Keratinocyte (primary cell): ENCODE data around the gene CARMIL1. TPM values are rescaled to one million over a fixed set of nuclear protein-coding genes. Genes with fewer than 3 reads are reported as not detected.

Experiments used
- DNase-seq: peaks from one replicate; pipeline ENCODE4 v3.0.0-alpha.2; 2011; ENCODE audit warnings: low read depth, missing footprints, low spot score
- FAIRE-seq: peaks from 2 replicates; lab custom pipeline; 2011; peaks lifted over from hg19 to GRCh38; lab: Jason Lieb, UNC
- H2AFZ ChIP-seq: 2 replicates; pipeline ENCODE4 v1.6.0; 2012; ENCODE audit warnings: low read length, control low read depth, inconsistent platforms; ENCODE audit not compliant: control insufficient read depth
- H3K27ac ChIP-seq: 2 replicates; pipeline ENCODE4 v1.5.1; 2011; ENCODE audit warnings: low read length; ENCODE audit not compliant: control insufficient read depth, insufficient read depth
- H3K27me3 ChIP-seq: 3 replicates; pipeline ENCODE4 v1.6.0; 2011; ENCODE audit warnings: low read length; ENCODE audit not compliant: control insufficient read depth, insufficient read depth; ENCODE audit errors: extremely low read depth
- H3K36me3 ChIP-seq, 2 experiments: 2 replicates in 1 of 2; 3 replicates in 1 of 2; pipeline ENCODE4 v1.5.1; 2011; ENCODE audit warnings: low read length in 2 of 2, mild to moderate bottlenecking in 1 of 2; ENCODE audit not compliant: control insufficient read depth in 2 of 2, insufficient read depth in 2 of 2; ENCODE audit errors: extremely low read depth in 1 of 2
- H3K4me1 ChIP-seq: 3 replicates; pipeline ENCODE4 v1.5.1; 2011; ENCODE audit warnings: low read length; ENCODE audit not compliant: control insufficient read depth, insufficient read depth; ENCODE audit errors: extremely low read depth
- H3K4me2 ChIP-seq: 3 replicates; pipeline ENCODE4 v1.6.0; 2011; ENCODE audit warnings: low read depth, low read length; ENCODE audit not compliant: control insufficient read depth, insufficient read depth; ENCODE audit errors: extremely low read depth
- H3K4me3 ChIP-seq, 3 experiments: fragments of 200-600 bp in 1 of 3; sonication (generic) in 1 of 3; 2 replicates in 2 of 3; 3 replicates in 1 of 3; pipeline ENCODE4 v1.5.1; 2011 to 2016; ENCODE audit warnings: low read length in 3 of 3, mild to moderate bottlenecking in 3 of 3, control low read depth in 2 of 3, inconsistent platforms in 1 of 3, low read depth in 1 of 3, mixed read lengths in 1 of 3, mixed run types in 1 of 3, moderate library complexity in 1 of 3; ENCODE audit not compliant: control insufficient read depth in 2 of 3, insufficient read depth in 2 of 3; ENCODE audit errors: extremely low read depth in 1 of 3
- H3K79me2 ChIP-seq: 2 replicates; pipeline ENCODE4 v1.6.0; 2012; ENCODE audit warnings: low read length; ENCODE audit not compliant: control insufficient read depth, insufficient read depth
- H3K9ac ChIP-seq: 3 replicates; pipeline ENCODE4 v1.6.0; 2011; ENCODE audit warnings: low read length; ENCODE audit not compliant: control insufficient read depth, insufficient read depth; ENCODE audit errors: extremely low read depth
- H3K9me1 ChIP-seq: 3 replicates; pipeline ENCODE4 v1.6.0; 2011; ENCODE audit warnings: low read length; ENCODE audit not compliant: control insufficient read depth, insufficient read depth; ENCODE audit errors: extremely low read depth
- H3K9me3 ChIP-seq: 2 replicates; pipeline ENCODE4 v1.5.1; 2012; ENCODE audit warnings: low read depth, low read length; ENCODE audit not compliant: control insufficient read depth
- H4K20me1 ChIP-seq: 3 replicates; pipeline ENCODE4 v1.6.0; 2011; ENCODE audit warnings: low read length; ENCODE audit not compliant: control insufficient read depth, insufficient read depth; ENCODE audit errors: extremely low read depth
- EZH2 ChIP-seq: IDR thresholded peaks from one replicate; pipeline ENCODE4 v1.6.1; 2012; ENCODE audit warnings: inconsistent platforms, mild to moderate bottlenecking, low read length, moderate library complexity
- dilution Hi-C: fragments of 300-500 bp; cut with MboI; formaldehyde crosslinking; loops from one replicate; pipeline ENCODE4 v1.7.0; 2020; ENCODE audit warnings: low sequenced_read_pairs; ENCODE audit not compliant: extremely low pct_ligation_motif_present
- polyA plus RNA-seq, 5 experiments: library from polyadenylated mRNA; depleted of rRNA in 3 of 5; stranded (reverse) in 3 of 5; stranded (forward) in 1 of 5; unstranded in 1 of 5; fragments of >200 nt; gene quantifications; 1 replicate in 1 of 5; 2 replicates in 3 of 5; 3 replicates in 1 of 5; pipeline versions ENCODE4 v1.2.1 to v1.2.3, GENCODE V29; 2011 to 2012; ENCODE audit warnings: missing spikeins in 2 of 5, low read depth in 1 of 5, low replicate concordance in 1 of 5
- TF ChIP-seq, protein P1 (sequence below), 3 experiments: IDR thresholded peaks in 1 of 3; conservative IDR thresholded peaks in 1 of 3; optimal IDR thresholded peaks in 1 of 3; 2 replicates in 2 of 3; 3 replicates in 1 of 3; pipeline versions ENCODE3 to v1.5.1; 2011; ENCODE audit warnings: low read length in 3 of 3, mild to moderate bottlenecking in 3 of 3, moderate library complexity in 2 of 3, control low read depth in 1 of 3, inconsistent platforms in 1 of 3; ENCODE audit not compliant: insufficient read depth in 2 of 3; ENCODE audit errors: extremely low read depth in 1 of 3

Gene CARMIL1
- polyA plus RNA-seq, 1 donor (not counting 4 experiments of a cell fraction or from before 2014, with no cell fraction given) = 18.9 TPM

- Histone ChIP-seq H3K9me1 (no peaks in the 10 kb centered on the region), H3K27ac (no peak overlapping the region), H3K36me3 (no peaks in the 10 kb centered on the region), H4K20me1 (no peaks in the 10 kb centered on the region), H3K27me3 (no peaks in the 10 kb centered on the region), H3K79me2 (peaks cover 66% of the 10 kb centered on the region), H3K4me1 (no peaks in the 10 kb centered on the region), H3K4me2 (no peak overlapping the region), H2AFZ (no peak overlapping the region), H3K9ac (no peak overlapping the region), H3K4me3 (no peak overlapping the region), H3K9me3 (no peaks in the 10 kb centered on the region)
- no peak for FAIRE-seq
- dilution Hi-C loops = no loop called here
- no peak for DNase-seq
- TF ChIP-seq EZH2 = no peak
- TF ChIP-seq, protein P1, sequence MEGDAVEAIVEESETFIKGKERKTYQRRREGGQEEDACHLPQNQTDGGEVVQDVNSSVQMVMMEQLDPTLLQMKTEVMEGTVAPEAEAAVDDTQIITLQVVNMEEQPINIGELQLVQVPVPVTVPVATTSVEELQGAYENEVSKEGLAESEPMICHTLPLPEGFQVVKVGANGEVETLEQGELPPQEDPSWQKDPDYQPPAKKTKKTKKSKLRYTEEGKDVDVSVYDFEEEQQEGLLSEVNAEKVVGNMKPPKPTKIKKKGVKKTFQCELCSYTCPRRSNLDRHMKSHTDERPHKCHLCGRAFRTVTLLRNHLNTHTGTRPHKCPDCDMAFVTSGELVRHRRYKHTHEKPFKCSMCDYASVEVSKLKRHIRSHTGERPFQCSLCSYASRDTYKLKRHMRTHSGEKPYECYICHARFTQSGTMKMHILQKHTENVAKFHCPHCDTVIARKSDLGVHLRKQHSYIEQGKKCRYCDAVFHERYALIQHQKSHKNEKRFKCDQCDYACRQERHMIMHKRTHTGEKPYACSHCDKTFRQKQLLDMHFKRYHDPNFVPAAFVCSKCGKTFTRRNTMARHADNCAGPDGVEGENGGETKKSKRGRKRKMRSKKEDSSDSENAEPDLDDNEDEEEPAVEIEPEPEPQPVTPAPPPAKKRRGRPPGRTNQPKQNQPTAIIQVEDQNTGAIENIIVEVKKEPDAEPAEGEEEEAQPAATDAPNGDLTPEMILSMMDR (optimal IDR thresholded peaks at IDR 0.05 in 1 of 3, IDR thresholded peaks at IDR 0.05 in 1 of 3, conservative IDR thresholded peaks at IDR 0.05 in 1 of 3; ENCODE audit: extremely low read depth in 1 of 3, insufficient read depth in 2 of 3, low read length in 3 of 3) = no peak
Measured at GRCh38 chr6:25301362-25301761, 22.2 kb downstream of the CARMIL1 start.

DNA sequence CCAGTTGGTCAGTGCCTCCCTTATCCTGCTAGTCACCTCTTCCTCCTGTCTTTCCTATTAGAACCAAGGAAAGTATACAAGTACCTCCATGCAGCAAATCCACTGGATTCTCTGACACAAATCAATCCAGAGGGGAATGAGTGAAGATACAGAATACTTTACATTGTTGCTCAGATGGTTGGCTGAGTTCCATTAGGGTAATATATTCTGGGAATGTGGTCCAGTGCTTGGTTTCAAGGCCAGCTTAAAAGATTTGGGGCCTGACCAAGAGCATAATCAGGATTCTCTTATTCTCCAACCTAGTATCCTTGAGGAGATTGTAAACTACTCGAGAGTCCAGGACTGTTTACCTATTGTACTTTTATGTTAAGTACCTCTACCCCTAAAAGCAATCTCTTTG is 23.0 kb downstream of the CARMIL1 start:
- DNase-seq (no peak), FAIRE-seq (no peak)
- no peaks in the 10 kb centered on the region for H4K20me1 ChIP-seq
- no peaks in the 10 kb centered on the region for H3K27me3 ChIP-seq
- H3K9ac ChIP-seq = no peak overlapping the region
- no peaks in the 10 kb centered on the region for H3K36me3 ChIP-seq
- H3K4me1 ChIP-seq = no peaks in the 10 kb centered on the region
- no peak overlapping the region for H3K27ac ChIP-seq
- TF ChIP-seq, protein P1 (optimal IDR thresholded peaks at IDR 0.05 in 1 of 3, IDR thresholded peaks at IDR 0.05 in 1 of 3, conservative IDR thresholded peaks at IDR 0.05 in 1 of 3; ENCODE audit: extremely low read depth in 1 of 3, insufficient read depth in 2 of 3, low read length in 3 of 3) = no peak
- no peak for TF ChIP-seq EZH2
- no peak overlapping the region for H2AFZ ChIP-seq
- H3K79me2 ChIP-seq = peaks cover 64% of the 10 kb centered on the region
- no peaks in the 10 kb centered on the region for H3K9me3 ChIP-seq
- dilution Hi-C loops = no loop called here
- H3K4me3 ChIP-seq = no peak overlapping the region
- no peak overlapping the region for H3K4me2 ChIP-seq
- no peaks in the 10 kb centered on the region for H3K9me1 ChIP-seq
